NCI-H82 treated with DMSO at 0.1 percent for 48 hours (cell line): ENCODE results near the gene RAB28.
"Not testable (repeated sequence)": the region's sequence is repeated elsewhere in the genome, so short reads cannot be mapped to it uniquely, and the experiment has no call there.

Experiments
- DNase-seq: peaks from one replicate; lab custom pipeline; 2025; ENCODE audit not compliant: unreplicated experiment; lab: John Stamatoyannopoulos, UW

The RAB28 gene

DNA sequence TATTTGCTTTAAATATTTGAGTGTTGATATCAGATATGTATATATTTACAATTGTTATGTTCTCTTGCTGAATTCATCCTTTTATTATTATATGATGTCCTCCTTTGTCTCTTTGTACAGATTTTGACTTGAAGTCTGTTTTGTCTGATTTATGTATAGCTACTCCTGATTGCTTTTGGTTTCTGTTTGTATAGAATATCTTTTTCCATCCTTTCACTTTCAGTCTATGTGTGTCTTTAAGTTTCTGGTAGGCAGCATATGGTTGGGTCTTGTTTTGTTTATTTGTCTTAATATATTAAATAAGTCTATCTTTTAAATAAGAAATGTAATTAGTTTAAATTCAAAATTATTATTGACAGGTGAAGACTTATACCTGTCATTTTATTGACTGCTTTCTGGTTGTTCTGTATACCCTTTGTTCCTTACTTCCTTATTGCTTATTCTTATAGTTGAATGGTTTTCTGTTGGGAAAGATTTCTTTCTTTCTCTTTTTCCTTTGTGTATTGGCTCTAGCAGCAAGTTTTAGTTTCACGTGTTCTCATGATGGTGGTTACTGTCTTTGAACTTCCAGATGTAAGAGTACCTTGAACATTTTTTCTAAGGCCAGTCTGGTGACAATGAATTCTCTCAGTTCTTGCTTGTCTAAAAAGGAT, 31.1 kb downstream of the RAB28 start:
- no peak for DNase-seq

DNA sequence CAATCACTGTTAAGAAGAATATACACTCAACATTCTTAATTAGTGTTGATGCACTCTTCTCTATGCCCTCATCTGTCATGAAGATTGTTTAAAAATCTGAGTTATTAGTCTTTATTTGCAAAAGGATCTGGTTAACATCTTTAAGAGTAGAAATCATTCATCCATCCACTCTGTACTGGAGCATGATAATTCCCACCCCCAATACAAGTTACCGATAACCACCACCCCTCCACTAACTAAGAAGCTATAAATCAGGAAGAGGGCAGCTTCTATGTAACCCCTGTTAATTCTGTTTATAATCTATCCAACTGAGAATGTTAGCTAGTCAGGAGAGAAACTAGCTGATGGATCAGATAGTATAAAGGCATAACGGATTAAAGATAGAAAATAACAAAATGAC, 34.5 kb downstream of the RAB28 start:
- DNase-seq: no peak

DNA sequence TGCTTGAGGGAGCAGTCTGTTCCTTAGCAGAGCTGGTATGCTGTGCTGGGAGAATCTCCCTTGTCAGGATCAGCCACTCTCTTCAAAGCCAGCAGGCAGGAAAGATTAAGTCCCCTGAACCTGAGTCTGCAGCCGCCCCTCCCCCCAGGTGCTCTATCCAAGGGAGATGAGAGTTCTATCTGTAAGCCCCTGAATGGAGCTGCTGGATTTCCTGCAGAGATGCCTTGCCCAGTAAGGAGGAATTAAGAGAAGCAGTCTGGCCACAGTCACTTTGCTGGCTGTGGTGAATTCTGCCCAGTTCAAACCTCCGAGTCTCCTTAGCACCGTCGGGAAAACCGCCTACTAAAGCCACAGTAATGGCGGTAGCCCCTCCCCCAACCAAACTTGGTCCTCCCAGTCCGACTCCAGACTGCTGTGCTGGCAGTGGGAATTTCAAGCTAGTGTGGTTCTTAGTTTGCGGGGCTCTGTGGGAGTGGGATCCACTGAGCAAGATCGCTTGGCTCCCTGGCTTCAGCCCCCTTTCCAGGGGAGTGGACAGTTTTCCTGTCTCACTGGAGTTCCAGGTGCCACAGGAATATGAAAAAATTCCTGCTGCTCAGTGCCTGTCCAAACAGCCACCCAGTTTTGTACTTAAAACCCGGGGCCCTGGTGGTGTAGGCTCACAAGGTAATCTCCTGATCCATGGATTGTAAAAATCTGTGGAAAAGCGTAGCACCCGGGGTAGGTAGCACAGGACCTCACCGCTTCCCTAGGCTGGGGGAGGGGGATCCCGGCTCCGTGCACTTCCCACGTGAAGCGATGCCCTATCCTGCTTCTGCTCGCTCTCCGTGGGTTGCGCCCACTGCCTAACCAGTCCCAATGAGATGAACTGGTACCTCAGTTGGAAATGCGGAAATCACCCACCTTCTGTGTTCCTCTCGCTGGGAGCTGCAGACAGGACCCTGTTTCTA, 38.0 kb downstream of the RAB28 start:
- DNase-seq: peak; percentile 82

DNA sequence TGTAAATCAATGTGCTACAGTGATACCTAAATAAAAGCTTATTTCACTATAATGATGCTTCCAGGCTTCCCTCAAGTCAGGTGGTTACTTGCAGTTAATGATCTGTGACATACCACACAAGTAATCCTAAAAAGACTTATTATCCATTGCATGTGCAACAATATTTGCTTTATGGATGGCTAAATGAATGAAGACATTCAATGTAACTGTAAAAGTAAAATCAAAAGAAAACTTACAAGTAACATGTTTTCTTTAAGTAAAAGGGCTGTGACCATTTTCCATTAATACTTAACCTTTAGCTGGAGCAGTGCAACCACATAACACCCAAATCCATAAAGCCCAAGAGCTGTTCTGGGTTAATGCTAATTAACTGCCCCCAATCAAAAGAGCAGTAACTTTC, 42.6 kb downstream of the RAB28 start:
- DNase-seq: no peak

DNA sequence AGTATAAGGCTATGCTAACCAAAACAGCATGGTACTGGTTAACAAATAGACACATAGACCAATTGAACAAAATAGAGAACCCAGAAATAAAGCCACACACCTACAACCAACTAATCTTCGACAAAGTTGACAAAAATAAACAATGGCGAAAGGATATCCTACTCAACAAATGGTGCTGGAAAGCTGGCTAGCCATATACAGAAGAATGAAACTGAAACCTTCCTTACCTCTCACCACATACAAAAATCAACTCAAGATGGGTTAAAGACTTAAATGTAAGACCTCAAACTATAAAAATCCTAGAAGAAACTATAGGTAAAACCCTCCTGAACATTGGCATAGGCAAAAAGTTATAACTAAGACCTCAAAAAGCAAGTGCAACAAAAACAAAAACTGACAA, 47.2 kb downstream of the RAB28 start:
- DNase-seq: no peak

DNA sequence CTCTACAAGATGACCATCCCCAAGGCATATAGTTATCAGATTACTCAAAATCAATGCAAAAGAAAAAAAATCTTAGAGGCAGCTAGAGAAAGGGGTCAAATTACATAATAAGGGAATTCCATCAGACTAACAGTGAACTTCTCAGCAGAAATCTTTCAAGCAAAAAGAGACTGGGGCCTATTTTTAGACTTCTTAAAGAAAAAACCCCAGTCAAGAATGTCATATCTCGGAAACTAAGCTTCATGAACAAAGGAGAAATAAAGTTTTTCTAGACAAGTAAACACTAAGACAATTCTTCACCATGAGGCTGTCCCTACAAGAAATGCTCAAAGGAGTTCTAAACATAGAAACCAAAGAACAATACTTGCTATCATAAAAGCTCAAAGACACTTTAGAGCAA, 51.7 kb downstream of the RAB28 start:
- DNase-seq: no peak

DNA sequence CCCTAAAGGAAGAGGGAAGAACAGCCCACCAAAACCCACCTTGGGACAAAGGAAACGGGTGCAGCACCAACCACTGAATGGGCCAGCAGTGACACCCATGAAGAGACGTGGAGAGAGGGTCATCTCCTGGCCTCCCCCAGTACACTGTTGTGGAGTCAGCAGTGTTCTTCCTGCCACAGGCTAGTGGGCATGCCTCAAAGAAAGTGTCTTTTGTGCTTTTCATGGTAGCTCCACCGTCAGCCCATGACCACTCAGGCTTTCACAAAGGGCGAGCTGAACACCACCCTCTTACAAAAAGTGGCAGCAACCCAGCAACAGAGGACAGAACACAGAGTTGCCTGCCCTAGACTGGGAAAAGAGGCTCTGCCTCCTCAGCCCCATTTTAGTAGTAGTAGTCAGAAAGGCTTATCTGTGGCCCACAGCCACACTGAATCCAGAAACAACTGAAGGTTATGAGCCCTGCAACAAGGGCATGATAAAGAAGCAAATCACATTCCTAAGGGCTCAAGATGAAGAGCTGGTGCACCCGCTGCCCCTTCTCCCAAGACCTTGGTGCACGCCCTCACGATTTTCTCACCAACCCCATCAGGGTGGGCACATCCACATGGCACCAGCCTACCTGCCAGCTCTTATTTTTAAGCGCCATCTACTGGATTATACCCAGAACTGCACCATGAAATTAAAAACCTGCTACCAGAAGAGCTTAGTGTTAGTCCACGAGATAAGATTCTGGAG, 53.1 kb downstream of the RAB28 start:
- no peak for DNase-seq

DNA sequence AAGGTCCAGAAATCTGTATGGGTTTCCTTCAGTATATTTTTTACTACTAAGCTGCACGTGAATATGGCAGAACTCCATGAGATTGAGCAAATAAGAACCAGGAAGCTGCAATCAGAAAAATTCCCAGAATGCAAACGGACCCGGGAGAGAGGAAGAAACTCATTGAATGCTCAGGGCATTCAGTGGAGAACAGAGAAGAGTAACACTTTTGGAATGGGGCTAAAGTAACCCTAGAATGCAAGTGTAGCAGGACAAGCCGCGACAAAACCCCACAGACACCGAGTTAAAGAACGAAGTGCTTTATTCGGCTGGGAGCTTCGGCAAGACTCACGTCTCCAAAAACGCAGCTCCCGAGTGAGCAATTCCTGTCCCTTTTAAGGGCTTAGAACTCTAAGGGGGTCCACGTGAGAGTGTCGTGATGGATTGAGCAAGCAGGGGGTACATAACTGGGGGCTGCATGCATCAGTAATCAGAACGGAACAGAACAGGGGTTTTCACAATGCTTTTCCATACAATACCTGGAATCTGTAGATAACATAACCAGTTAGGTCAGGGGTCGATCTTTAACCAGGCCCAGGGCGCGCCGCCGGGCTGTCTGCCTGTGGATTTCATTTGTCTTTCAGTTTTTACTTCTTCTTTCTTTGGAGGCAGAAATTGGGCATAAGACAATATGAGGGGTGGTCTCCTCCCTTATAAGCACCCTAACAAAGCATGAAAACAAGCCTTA, 56.4 kb downstream of the RAB28 start:
- no peak for DNase-seq

DNA sequence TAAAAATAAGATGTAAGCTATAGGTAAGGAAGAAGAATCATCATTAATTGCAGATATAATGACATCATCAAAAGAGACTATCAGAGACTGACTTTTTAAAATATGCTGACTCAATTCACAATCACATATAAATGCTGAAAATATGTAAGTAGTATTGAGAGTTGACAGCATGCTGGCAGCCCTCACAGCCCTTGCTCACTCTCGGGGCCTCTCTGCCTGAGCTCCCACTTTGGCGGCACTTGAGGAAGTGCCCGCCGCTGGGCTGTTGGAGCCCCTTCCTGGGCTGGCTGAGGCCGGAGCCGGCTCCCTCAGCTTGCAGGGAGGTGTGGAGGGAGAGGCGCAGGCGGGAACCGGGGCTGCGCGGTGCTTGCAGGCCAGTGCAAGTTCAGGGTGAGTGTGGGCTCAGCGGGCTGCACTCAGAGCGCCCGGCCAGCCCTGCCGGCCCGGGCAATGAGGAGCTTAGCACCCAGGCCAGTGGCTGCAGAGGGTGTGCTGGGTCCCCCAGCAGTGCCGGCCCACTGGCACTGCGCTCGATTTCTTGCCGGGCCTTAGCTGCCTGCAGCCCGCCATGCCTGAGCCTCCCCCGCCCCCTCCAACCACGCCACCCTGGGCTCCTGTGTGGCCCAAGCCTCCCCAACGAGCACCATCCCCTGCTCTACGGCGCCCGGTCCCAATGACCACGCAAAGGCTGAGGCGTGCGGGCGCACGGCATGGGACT, 68.9 kb downstream of the RAB28 start:
- no peak for DNase-seq

DNA sequence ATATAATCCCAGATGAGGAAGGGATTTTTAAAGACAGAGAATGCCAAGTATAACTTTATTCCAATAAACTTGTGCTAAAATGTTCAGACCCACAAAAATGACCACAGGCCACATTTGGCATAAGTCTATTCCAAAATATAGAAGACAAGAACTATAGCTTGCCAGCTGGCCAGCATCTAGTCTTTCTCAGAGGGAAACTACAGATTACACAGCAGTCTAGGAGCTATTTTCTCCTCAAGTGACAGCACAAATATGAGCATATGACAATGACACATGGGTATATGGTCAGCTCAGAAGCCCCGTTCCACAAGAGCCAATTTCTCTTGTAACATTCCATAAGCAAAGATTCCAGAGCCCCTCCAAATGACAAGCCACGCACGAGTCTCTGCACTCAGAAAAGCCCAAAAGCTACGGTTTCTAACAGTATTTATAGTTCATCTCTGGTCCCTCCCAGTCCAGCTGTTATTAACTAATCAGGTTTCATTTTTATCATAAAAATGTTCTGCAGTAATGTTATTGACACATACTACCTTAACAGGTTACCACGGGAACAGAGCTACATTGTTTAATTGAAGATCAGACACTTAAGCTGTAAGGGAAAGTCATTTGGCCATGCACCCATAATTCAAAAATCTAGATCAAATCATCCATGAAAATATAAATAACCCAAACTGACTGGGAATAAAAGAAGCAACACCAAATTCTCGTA, 70.3 kb downstream of the RAB28 start:
- no peak for DNase-seq

DNA sequence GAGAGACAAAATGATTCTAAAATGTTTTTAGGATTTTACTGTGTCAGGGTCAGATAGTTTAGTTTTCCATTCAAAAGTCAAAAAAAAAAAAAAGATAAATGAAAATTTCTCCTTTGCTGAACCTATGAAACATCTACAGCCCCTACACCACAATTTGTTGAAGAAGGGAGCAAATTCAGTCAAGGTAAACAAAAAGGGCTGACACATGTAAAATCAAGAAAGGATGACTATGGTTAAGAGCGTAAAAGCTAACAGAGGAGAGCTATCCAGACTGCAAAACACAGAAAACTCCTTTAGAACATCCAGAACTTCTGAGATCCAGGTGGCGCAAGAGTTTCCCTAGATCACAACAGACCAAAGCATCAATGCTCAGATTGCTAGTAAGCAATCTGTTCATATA, 72.2 kb downstream of the RAB28 start:
- no peak for DNase-seq

DNA sequence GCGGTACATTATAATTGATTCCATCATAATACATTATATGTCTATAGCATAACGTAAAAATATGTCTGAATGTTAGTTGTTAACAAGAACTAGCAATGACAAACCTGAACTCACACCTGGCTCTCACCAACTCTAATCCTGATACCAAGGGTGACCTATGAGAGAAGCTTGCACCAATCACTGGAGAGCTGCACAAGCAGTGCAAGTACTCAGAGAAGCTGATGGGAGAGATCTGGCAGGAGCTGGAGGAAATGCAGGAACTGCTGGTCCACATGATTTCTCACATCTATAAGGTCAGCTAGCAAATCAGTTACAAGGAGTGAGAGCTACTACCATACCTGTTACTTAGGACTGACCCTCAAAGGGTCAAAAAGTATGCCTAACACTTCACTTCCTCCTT, 74.8 kb downstream of the RAB28 start:
- DNase-seq: no peak

DNA sequence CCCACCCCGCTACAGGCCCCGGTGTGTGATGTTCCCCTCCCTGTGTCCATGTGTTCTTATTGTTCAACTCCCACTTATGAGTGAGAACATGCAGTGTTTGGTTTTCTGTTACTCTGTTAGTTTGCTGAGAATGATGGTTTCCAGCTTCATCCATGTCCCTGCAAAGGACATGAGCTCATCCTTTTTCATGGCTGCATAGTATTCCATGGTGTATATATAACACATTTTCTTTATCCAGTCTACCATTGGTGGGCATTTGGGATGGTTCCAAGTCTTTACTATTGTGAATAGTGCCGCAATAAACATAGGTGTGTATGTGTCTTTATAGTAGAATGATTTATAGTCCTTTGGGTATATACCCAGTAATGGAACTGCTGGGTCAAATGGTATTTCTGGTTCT, 78.0 kb downstream of the RAB28 start:
- not testable (repeated sequence) for DNase-seq

DNA sequence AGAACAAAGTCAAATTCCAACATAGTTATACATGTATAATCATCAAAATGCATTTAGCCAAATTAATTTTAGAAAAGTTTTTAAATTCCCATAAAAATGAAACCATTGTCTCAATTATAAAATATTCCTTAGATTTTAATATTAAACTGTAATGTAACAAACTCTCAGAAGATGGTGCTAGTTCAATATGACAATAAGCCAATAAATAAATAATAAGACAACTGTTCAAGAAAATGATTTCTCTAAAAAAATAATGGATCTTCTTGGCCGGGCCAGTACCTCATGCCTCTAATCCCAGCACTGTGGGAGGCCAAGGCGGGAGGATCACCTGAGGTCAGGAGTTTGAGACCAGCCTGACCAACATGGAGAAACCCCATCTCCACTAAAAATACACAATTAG, 80.3 kb downstream of the RAB28 start:
- no peak for DNase-seq

DNA sequence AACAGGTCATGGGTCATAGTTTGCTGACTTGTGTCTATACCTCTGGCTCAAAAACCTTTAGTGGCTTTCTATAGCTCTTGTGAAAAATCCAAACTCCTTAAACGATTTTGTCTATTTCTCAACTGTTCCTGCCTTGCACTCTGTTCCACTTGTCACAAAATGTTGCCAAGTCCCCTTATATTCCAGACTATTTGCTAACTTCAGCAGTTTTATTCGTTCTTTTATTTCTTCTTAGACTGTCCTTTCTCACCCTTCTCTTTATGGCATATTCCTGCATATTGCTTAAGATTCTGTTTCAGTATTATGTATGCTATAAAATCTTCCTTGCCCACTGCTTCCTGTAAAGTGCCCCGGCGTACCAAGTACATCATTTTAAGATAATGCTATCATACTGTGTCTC, 80.8 kb downstream of the RAB28 start:
- no peak for DNase-seq

DNA sequence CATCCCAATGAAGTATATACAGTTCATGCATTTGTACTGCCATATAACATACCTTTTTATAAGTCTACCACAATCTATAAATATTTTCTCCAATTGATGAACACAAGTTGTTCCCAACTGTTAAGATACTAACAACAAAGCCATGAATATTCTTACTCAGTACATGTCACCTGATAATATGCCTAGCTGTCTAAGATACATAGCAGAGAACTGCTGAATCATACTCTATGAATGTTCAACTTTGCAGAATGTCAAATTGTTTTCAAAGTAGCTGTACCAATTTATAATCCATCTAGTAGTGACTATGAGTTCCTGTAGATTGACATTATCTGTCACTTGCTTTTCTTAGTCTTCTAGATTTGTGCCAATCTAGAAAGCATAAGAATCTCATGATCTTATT, 84.9 kb downstream of the RAB28 start:
- no peak for DNase-seq

DNA sequence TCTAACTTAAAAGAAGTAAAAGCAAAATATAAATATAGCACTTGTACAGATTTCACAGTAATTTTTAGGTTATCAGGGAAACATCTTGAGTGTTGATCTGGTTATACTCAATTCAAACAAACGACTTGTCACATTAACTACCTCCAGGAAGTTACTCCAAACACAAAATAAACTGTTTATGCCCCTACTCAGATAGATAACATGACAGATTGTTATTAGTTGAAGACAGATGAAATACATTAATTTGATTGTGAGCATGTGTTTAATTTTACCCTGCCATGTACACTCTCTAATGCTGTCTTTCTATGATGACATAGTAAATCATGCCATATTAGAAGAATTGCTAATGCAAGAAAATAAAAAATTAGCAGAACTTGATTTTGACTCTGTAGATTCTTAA, 88.0 kb downstream of the RAB28 start:
- no peak for DNase-seq

DNA sequence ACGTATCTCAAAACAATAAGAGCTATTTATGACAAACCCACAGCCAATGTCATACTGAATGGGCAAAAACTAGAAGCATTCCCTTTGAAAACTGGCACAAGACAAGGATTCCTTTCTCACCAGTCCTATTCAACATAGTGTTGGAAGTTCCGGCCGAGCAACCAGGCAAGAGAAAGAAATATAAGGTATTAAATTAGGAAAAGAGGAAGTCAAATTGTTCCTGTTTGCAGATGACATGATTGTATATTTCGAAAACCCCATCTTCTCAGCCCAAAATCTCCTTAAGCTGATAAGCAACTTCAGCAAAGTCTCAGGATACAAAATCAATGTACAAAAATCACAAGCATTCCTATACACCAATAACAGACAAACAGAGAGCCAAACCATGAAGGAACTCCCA, 94.2 kb downstream of the RAB28 start:
- not testable (repeated sequence) for DNase-seq

DNA sequence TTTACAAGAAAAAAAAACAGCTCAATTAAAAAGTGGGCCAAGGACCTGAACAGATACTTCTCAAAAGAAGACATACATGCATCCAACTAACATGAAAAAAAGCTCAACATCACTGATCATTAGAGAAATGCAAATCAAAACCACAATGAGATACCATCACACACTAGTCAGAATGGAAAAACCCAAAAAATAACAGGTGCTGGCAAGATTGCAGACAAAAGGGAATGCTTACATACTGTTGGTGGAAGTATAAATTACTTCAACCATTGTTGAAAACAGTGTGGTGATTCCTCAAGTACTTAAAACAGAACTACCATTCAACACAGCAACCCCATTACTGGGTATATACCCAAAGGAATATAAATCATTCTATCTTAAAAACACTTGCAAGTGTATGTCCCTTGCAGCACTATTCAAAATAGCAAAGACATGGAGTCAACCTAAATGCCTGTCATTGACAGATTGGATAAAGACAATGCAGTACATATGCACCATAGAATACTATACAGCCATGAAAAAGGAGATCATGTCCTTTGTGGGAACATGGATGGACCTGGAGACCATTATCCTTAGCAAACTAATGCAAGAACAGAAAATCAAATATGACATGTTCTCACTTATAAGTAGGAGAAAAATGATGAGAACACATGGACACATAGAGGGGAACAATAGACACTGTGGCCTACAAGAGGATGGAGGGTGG, 97.6 kb downstream of the RAB28 start:
- no peak for DNase-seq
